Mucosa of gallbladder (tissue), 1 donor: Measurements from ENCODE around the gene MSI2. TPM values are rescaled to one million over a fixed set of nuclear protein-coding genes. Genes with fewer than 3 reads are reported as not detected.
A peak's percentile ranks its signal among the peaks of the same experiment; 100 is the strongest.

Source experiments
- DNase-seq: peaks from one replicate; pipeline ENCODE4 v3.0.0-alpha.2; 2020; ENCODE audit warnings: low spot score
- total RNA-seq: library from RNA; stranded (reverse); gene quantifications from one replicate; pipeline ENCODE4 v1.2.1, GENCODE V29; 2021
- donor health status: DM: no; HTN: no; CAD: no.

Gene MSI2
- total RNA-seq, 1 donor from 2014 or later: 133 TPM

- DNase-seq: no peak
These were observed 244.7 kb downstream of the MSI2 start for GRCh38 chr17:57501016-57501415.

- DNase-seq: no peak
These were observed 245.7 kb downstream of the MSI2 start for GRCh38 chr17:57502022-57502421.

GRCh38 chr17:57502811-57503241, 246.5 kb downstream of the MSI2 start:
- DNase-seq: no peak

- no peak for DNase-seq
These were observed 247.9 kb downstream of the MSI2 start for GRCh38 chr17:57504208-57504607.

- no peak for DNase-seq
These were observed 249.8 kb downstream of the MSI2 start for GRCh38 chr17:57505841-57506773.

- DNase-seq: no peak
These were observed 250.4 kb downstream of the MSI2 start for GRCh38 chr17:57506774-57507127.

GRCh38 chr17:57507828-57508227, 251.5 kb downstream of the MSI2 start:
- no peak for DNase-seq

- no peak for DNase-seq
These were observed 252.3 kb downstream of the MSI2 start for GRCh38 chr17:57508671-57509070.

GRCh38 chr17:57511475-57512123, 255.3 kb downstream of the MSI2 start:
- no peak for DNase-seq

GRCh38 chr17:57512258-57512657, 255.9 kb downstream of the MSI2 start:
- DNase-seq: no peak

- DNase-seq: no peak
These were observed 256.4 kb downstream of the MSI2 start for GRCh38 chr17:57512691-57513090.

- no peak for DNase-seq
These were observed 257.2 kb downstream of the MSI2 start for GRCh38 chr17:57513569-57513968.

- no peak for DNase-seq
These were observed 258.3 kb downstream of the MSI2 start for GRCh38 chr17:57514614-57515013.

GRCh38 chr17:57515662-57516211, 259.4 kb downstream of the MSI2 start:
- no peak for DNase-seq

- DNase-seq: no peak
These were observed 260.2 kb downstream of the MSI2 start for GRCh38 chr17:57516290-57517230.

GRCh38 chr17:57517273-57517631, 260.9 kb downstream of the MSI2 start:
- DNase-seq: no peak

- no peak for DNase-seq
These were observed 261.5 kb downstream of the MSI2 start for GRCh38 chr17:57517632-57518456.

GRCh38 chr17:57518587-57519581, 262.6 kb downstream of the MSI2 start:
- DNase-seq: peak; percentile 37

GRCh38 chr17:57519800-57520199, 263.5 kb downstream of the MSI2 start:
- DNase-seq: no peak

GRCh38 chr17:57521606-57522005, 265.3 kb downstream of the MSI2 start:
- no peak for DNase-seq
